HepG2 (cell line): ENCODE results near the gene ZKSCAN8. TPM values are rescaled to one million over a fixed set of nuclear protein-coding genes. Genes with fewer than 3 reads are reported as not detected.

Experiments
- ATAC-seq: fragments of 200-7000 bp; cut with Tn5 transposase; 3 replicates; pipeline ENCODE4 v1.9.1; 2020; ENCODE audit warnings: mild to moderate bottlenecking, moderate library complexity
- BruUV-seq: library from RNA; stranded (reverse); fragments of 400-500 nt; replicated peaks from 2 replicates; lab custom pipeline; 2021; lab: Mats Ljungman, UMichigan
- CTCF ChIA-PET: fragments of 300-600 bp; formaldehyde crosslinking; extraction: SDS; loops from one replicate; lab custom pipeline; 2021; ENCODE audit warnings: low total read pairs, inconsistent platforms, low intra/inter-chr PET ratio; lab: Yijun Ruan, JAX
- POLR2A ChIA-PET: fragments of 350-600 bp; sonication (Branson Sonifier 250); formaldehyde crosslinking; loops from one replicate; lab custom pipeline; 2020; ENCODE audit warnings: antibody characterized with exemption, inconsistent platforms; lab: Yijun Ruan, JAX
- DNase-seq: peaks from one replicate; pipeline ENCODE4 v3.0.0-alpha.2; 2015; ENCODE audit warnings: low spot score
- FAIRE-seq: peaks from 3 replicates; lab custom pipeline; 2011; peaks lifted over from hg19 to GRCh38; lab: Jason Lieb, UNC
- H2AFZ ChIP-seq: one replicate; pipeline ENCODE4 v1.6.1; 2011; ENCODE audit warnings: low read length, inconsistent platforms
- H3K27ac ChIP-seq: fragments of 300-600 bp; 3 replicates; pipeline ENCODE4 v1.8.0; 2011; ENCODE audit warnings: mixed run types, mild to moderate bottlenecking, mixed read lengths, low read length, inconsistent platforms; ENCODE audit not compliant: insufficient read depth; ENCODE audit errors: extremely low read length
- H3K27me3 ChIP-seq, 2 experiments: fragments of 200-600 bp in 1 of 2; 2 replicates in 1 of 2; 3 replicates in 1 of 2; pipeline versions ENCODE4 v1.6.0 to v1.8.0; 2011; ENCODE audit warnings: low read length in 2 of 2, mild to moderate bottlenecking in 2 of 2, moderate library complexity in 2 of 2, inconsistent platforms in 1 of 2; ENCODE audit not compliant: insufficient read depth in 2 of 2, control insufficient read depth in 1 of 2
- H3K36me3 ChIP-seq, 2 experiments: fragments of 200-600 bp in 1 of 2; replicated peaks in 1 of 2; 2 replicates in 1 of 2; 3 replicates in 1 of 2; pipeline versions ENCODE4 v1.5.1 to v1.8.0; 2011; ENCODE audit warnings: low read length in 2 of 2, inconsistent platforms in 1 of 2; ENCODE audit not compliant: insufficient read depth in 2 of 2, control insufficient read depth in 1 of 2
- H3K4me1 ChIP-seq: 2 replicates; pipeline ENCODE4 v1.5.1; 2012; ENCODE audit warnings: low read length, inconsistent platforms; ENCODE audit not compliant: insufficient read depth
- H3K4me2 ChIP-seq: 2 replicates; pipeline ENCODE4 v1.6.0; 2011; ENCODE audit warnings: low read depth, low read length, inconsistent platforms
- H3K4me3 ChIP-seq, 3 experiments: fragments of 200-600 bp in 1 of 3; sonication (generic), shearing (Covaris generic) in 1 of 3; replicated peaks in 1 of 3; 2 replicates each; pipeline ENCODE4 v1.5.1; 2011 to 2016; ENCODE audit warnings: low read length in 3 of 3, inconsistent platforms in 2 of 3, low read depth in 2 of 3, mild to moderate bottlenecking in 2 of 3, control low read depth in 1 of 3, mixed read lengths in 1 of 3; ENCODE audit not compliant: insufficient read depth in 1 of 3
- H3K79me2 ChIP-seq: one replicate; pipeline ENCODE4 v1.6.1; 2011; ENCODE audit warnings: low read length, inconsistent platforms; ENCODE audit not compliant: insufficient read depth
- H3K9ac ChIP-seq: 2 replicates; pipeline ENCODE4 v1.6.0; 2011; ENCODE audit warnings: mild to moderate bottlenecking, low read depth, low read length, inconsistent platforms; ENCODE audit not compliant: insufficient read depth
- H3K9me3 ChIP-seq: 2 replicates; pipeline ENCODE4 v1.5.1; 2012; ENCODE audit warnings: mild to moderate bottlenecking, low read length
- H4K20me1 ChIP-seq: 2 replicates; pipeline ENCODE4 v1.6.0; 2011; ENCODE audit warnings: inconsistent platforms, mild to moderate bottlenecking, low read length, moderate library complexity; ENCODE audit not compliant: insufficient read depth
- AHR ChIP-seq: IDR thresholded peaks from 2 replicates; pipeline ENCODE4 v1.6.1; 2018; ENCODE audit warnings: missing genetic modification reagents, missing compliant biosample characterization
- DZIP1 ChIP-seq: sonication (generic); formaldehyde crosslinking; IDR thresholded peaks from 2 replicates; pipeline ENCODE4 v1.5.0; 2020; ENCODE audit warnings: mild to moderate bottlenecking, missing genetic modification reagents
- HNF1B ChIP-seq: sonication (generic); formaldehyde crosslinking; IDR thresholded peaks from 2 replicates; pipeline ENCODE4 v1.5.1; 2020; ENCODE audit warnings: mild to moderate bottlenecking, moderate library complexity, missing genetic modification reagents
- ISL2 ChIP-seq: sonication (generic); formaldehyde crosslinking; IDR thresholded peaks from 2 replicates; pipeline ENCODE4 v1.5.0; 2020; ENCODE audit warnings: missing genetic modification reagents
- PREB ChIP-seq: sonication (generic); formaldehyde crosslinking; IDR thresholded peaks from 2 replicates; pipeline ENCODE4 v1.4.0; 2020; ENCODE audit warnings: missing genetic modification reagents
- SALL2 ChIP-seq: sonication (generic); formaldehyde crosslinking; IDR thresholded peaks from 2 replicates; pipeline ENCODE4 v1.8.1; 2023; ENCODE audit warnings: mild to moderate bottlenecking, missing genetic modification reagents, inconsistent platforms
- ZFP1 ChIP-seq: IDR thresholded peaks from 2 replicates; pipeline ENCODE4 v1.6.1; 2016
- ZNF441 ChIP-seq: sonication (generic); formaldehyde crosslinking; IDR thresholded peaks from 2 replicates; pipeline ENCODE4 v1.7.0; 2021; ENCODE audit warnings: missing genetic modification reagents, borderline replicate concordance
- ZNF644 ChIP-seq: IDR thresholded peaks from 2 replicates; pipeline ENCODE4 v1.6.1; 2016; ENCODE audit warnings: low read depth
- WGBS: methylation state at CpG from one replicate; pipeline ENCODE4 v1.1.6; 2017; ENCODE audit warnings: low lambda C conversion rate; 5-methylcytosine and 5-hydroxymethylcytosine counted together
- in situ Hi-C: cut with HindIII; loops from 2 replicates; pipeline ENCODE4 v1.10.0; 2017; ENCODE audit warnings: low pct_unique_long_range_greater_than_20kb; ENCODE audit not compliant: extremely low pct_ligation_motif_present
- intact Hi-C: fragments of 100-400 bp; cut with micrococcal nuclease; formaldehyde crosslinking; loops from one replicate; pipeline ENCODE4 v1.10.0; 2022; ENCODE audit not compliant: unreplicated experiment
- polyA plus RNA-seq, 8 experiments: library from polyadenylated mRNA; depleted of rRNA in 3 of 8; stranded (reverse) in 7 of 8; unstranded in 1 of 8; fragments of >200 nt; fragmentation: Illumina TruSeq in 4 of 8; extraction: Trizol in 4 of 8; gene quantifications; 2 replicates each; pipeline versions ENCODE4 v1.2.1 to v1.2.3, GENCODE V29; 2011 to 2016; ENCODE audit warnings: low read depth in 4 of 8, missing spikeins in 1 of 8, mixed read lengths in 1 of 8; ENCODE audit not compliant: insufficient read depth in 1 of 8
- total RNA-seq, 5 experiments: library from RNA; depleted of rRNA; stranded (reverse); fragments of >200 nt; fragmentation: Illumina TruSeq; extraction: Trizol; gene quantifications; 2 replicates each; pipeline ENCODE4 v1.2.3, GENCODE V29; 2016; ENCODE audit warnings: low read depth in 1 of 5
- TF ChIP-seq, protein P1 (sequence below): sonication (generic); formaldehyde crosslinking; IDR thresholded peaks from 2 replicates; pipeline ENCODE4 v1.4.0; 2020; ENCODE audit warnings: mild to moderate bottlenecking, missing genetic modification reagents
- TF ChIP-seq, protein P2 (sequence below): sonication (generic); formaldehyde crosslinking; IDR thresholded peaks from 2 replicates; pipeline ENCODE4 v1.8.1; 2023; ENCODE audit warnings: mild to moderate bottlenecking, moderate library complexity, missing genetic modification reagents

The ZKSCAN8 gene
- total and polyA plus RNA-seq, 2 of the 13 experiments (the other 11 are each of a cell fraction or from before 2014, with no cell fraction given), result 12.4 to 20.9 TPM

DNA sequence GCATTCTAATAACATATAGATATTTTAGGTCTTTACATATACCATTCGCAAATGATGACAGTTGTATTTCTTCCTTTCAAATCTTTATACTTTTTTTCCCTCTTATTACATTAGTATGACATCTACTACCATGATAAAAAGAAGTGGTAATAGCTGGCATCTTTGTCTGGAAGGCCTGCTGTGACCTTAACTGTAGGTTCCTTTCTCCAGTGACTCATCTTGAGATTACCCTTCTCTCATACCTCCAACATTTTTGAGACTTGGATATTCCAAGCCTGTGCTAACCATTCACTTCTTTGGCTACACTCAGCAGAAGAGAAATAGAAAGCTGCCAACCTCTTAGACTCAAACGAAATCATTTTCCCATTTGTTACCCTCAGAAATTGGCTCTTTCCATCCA, 30.3 kb downstream of the ZKSCAN8 start:
- in situ Hi-C loops (no loop called here), intact Hi-C loops (no loop called here)
- Histone ChIP-seq H3K4me1 (no peaks in the 10 kb centered on the region), H2AFZ (no peak overlapping the region), H3K4me3 (no peak overlapping the region), H3K27ac (no peak overlapping the region), H3K79me2 (no peaks in the 10 kb centered on the region), H3K9ac (no peak overlapping the region), H4K20me1 (no peaks in the 10 kb centered on the region), H3K4me2 (no peak overlapping the region), H3K9me3 (no peaks in the 10 kb centered on the region), H3K36me3 (no peaks in the 10 kb centered on the region), H3K27me3 (no peaks in the 10 kb centered on the region; a peak in 1 of 5 replicates)
- CTCF ChIA-PET, result no interaction called here
- FAIRE-seq (no peak), ATAC-seq (no peak), DNase-seq (no peak)
- no TSS peak for BruUV-seq
- POLR2A ChIA-PET, result interaction anchor here (0.9 kb wide), 1 partner anchor 10 kb away, joined by 5 read pairs; no protein-coding TSS in a partner anchor
- WGBS, result 76% methylated on average over 2 of the region's 2 CpGs
- TF ChIP-seq, protein P1, sequence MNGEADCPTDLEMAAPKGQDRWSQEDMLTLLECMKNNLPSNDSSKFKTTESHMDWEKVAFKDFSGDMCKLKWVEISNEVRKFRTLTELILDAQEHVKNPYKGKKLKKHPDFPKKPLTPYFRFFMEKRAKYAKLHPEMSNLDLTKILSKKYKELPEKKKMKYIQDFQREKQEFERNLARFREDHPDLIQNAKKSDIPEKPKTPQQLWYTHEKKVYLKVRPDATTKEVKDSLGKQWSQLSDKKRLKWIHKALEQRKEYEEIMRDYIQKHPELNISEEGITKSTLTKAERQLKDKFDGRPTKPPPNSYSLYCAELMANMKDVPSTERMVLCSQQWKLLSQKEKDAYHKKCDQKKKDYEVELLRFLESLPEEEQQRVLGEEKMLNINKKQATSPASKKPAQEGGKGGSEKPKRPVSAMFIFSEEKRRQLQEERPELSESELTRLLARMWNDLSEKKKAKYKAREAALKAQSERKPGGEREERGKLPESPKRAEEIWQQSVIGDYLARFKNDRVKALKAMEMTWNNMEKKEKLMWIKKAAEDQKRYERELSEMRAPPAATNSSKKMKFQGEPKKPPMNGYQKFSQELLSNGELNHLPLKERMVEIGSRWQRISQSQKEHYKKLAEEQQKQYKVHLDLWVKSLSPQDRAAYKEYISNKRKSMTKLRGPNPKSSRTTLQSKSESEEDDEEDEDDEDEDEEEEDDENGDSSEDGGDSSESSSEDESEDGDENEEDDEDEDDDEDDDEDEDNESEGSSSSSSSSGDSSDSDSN (CRISPR knock-in tag), result no peak
- TF ChIP-seq SALL2 (CRISPR knock-in tag) (no peak), AHR (CRISPR knock-in tag) (no peak), ZFP1 (no peak), ZNF441 (no peak), ZNF644 (CRISPR knock-in tag) (no peak), HNF1B (CRISPR knock-in tag) (no peak), PREB (CRISPR knock-in tag) (no peak), ISL2 (CRISPR knock-in tag) (no peak), DZIP1 (CRISPR knock-in tag) (no peak)
- TF ChIP-seq, protein P2, sequence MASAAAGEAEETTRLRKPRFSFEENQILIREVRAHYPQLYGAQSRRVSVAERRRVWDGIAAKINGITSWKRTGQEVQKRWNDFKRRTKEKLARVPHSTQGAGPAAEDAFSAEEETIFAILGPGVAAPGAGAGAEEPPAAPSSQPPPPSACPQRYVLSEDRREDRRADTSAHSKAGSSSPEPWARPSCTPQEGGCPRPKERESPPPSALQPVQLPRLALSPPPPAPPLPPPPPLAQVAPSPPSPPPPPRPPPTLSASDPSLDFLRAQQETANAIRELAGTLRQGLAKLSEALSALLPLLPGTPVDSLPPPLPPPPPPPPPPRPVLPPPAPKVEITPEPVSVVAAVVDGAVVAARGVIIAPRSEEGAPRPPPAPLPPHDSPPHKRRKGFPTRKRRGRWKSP (CRISPR knock-in tag), result no peak
